ENCODE data around the gene PRKAG2.

- TF ChIP-seq EZH2phosphoT487 (IDR thresholded peaks at IDR 0.05; ENCODE audit: borderline replicate concordance): no peak
- TF ChIP-seq CTCF (conservative IDR thresholded peaks at IDR 0.05; ENCODE audit: low read length): no peak
Measured at GRCh38 chr7:151861881-151862280, 15.0 kb downstream of the PRKAG2 start.
